ENCODE measurements around the gene SMCO3. TPM values are rescaled to one million over a fixed set of nuclear protein-coding genes. Genes with fewer than 3 reads are reported as not detected.

The SMCO3 gene
- polyA plus RNA-seq, 2 donors: 0.01 to 0.04 TPM

GRCh38 chr12:14781563-14781962 is 32.4 kb downstream of the SMCO3 start:
- no peaks in the 10 kb centered on the region for H3K9me3 ChIP-seq (ENCODE audit: control insufficient read depth in 2 of 2, insufficient read depth in 1 of 2, low read depth in 1 of 2, low read length in 1 of 2)
- H3K4me3 ChIP-seq (ENCODE audit: low read depth in 1 of 2, low read length in 2 of 2): no peak overlapping the region
- 68 to 75% methylated on average over 2 of the region's 2 CpGs for WGBS, 2 donors
- H3K4me1 ChIP-seq (ENCODE audit: control insufficient read depth in 2 of 2, insufficient read depth in 2 of 2, low read length in 1 of 2): no peaks in the 10 kb centered on the region
- H3K27ac ChIP-seq (ENCODE audit: low read depth in 2 of 2, low read length in 1 of 2): no peak overlapping the region
- no peaks in the 10 kb centered on the region for H3K27me3 ChIP-seq (ENCODE audit: control insufficient read depth in 1 of 2, insufficient read depth in 2 of 2, low read length in 2 of 2)
- peaks cover 0 to 2% of the 10 kb centered on the region in 2 donors for H3K36me3 ChIP-seq (ENCODE audit: control insufficient read depth in 2 of 2, insufficient read depth in 2 of 2, low read length in 1 of 2)

GRCh38 chr12:14780859-14781258 is 33.1 kb downstream of the SMCO3 start:
- Histone ChIP-seq H3K4me3 (ENCODE audit: low read depth in 1 of 2, low read length in 2 of 2) (no peak overlapping the region), H3K27ac (ENCODE audit: low read depth in 2 of 2, low read length in 1 of 2) (no peak overlapping the region), H3K9me3 (ENCODE audit: control insufficient read depth in 2 of 2, insufficient read depth in 1 of 2, low read depth in 1 of 2, low read length in 1 of 2) (no peaks in the 10 kb centered on the region), H3K4me1 (ENCODE audit: control insufficient read depth in 2 of 2, insufficient read depth in 2 of 2, low read length in 1 of 2) (no peaks in the 10 kb centered on the region), H3K27me3 (ENCODE audit: control insufficient read depth in 1 of 2, insufficient read depth in 2 of 2, low read length in 2 of 2) (no peaks in the 10 kb centered on the region), H3K36me3 (ENCODE audit: control insufficient read depth in 2 of 2, insufficient read depth in 2 of 2, low read length in 1 of 2) (peaks cover 0 to 2% of the 10 kb centered on the region in 2 donors)
- WGBS, 2 donors: 82% methylated on average over 3 of the region's 3 CpGs

DNA sequence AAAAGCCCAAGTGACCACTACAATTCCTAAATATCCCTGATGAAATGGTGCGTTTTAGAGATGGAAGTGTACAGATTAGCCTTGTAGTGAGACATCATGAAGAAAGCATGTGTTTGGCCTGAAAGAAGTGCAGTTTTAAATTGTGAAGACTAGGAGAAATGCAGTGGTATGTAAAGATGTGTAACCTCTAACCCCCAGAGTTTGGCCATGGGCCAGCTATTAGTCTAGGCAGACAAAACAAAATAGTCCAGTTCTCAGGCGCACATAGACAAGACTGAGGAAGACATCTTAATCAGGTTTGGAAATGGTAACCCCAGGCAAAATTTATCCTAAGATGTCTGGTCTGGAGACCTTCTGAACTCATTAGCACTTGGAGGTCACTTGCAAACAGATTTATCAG is 34.1 kb downstream of the SMCO3 start:
- Histone ChIP-seq H3K27ac (ENCODE audit: low read depth in 2 of 2, low read length in 1 of 2) (no peak overlapping the region), H3K4me1 (ENCODE audit: control insufficient read depth in 2 of 2, insufficient read depth in 2 of 2, low read length in 1 of 2) (no peaks in the 10 kb centered on the region), H3K27me3 (ENCODE audit: control insufficient read depth in 1 of 2, insufficient read depth in 2 of 2, low read length in 2 of 2) (no peaks in the 10 kb centered on the region), H3K9me3 (ENCODE audit: control insufficient read depth in 2 of 2, insufficient read depth in 1 of 2, low read depth in 1 of 2, low read length in 1 of 2) (no peaks in the 10 kb centered on the region), H3K4me3 (ENCODE audit: low read depth in 1 of 2, low read length in 2 of 2) (no peak overlapping the region), H3K36me3 (ENCODE audit: control insufficient read depth in 2 of 2, insufficient read depth in 2 of 2, low read length in 1 of 2) (peaks cover 0 to 2% of the 10 kb centered on the region in 2 donors)
- WGBS, 2 donors: 93 to 96% methylated on average over 2 of the region's 2 CpGs

DNA sequence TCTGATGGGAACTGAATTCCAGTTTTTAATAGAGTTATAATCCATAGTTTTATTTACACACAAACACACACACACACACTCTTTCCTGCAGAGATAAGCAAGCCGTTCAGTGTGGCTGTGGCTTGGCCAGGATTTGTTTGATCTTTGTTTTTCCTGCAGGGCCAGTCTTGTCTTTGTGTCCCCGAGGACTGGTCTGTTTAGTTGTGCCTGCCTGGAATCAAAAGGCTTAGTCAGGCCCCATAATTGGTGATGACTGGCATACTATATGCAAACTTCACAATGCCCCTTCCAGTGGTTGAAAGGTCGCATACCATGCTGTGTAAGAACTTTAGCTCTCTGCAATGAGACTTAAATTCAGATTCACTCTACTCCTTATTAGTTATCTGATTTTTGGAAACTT is 36.7 kb downstream of the SMCO3 start:
- Histone ChIP-seq H3K9me3 (ENCODE audit: control insufficient read depth in 2 of 2, insufficient read depth in 1 of 2, low read depth in 1 of 2, low read length in 1 of 2) (no peaks in the 10 kb centered on the region), H3K4me1 (ENCODE audit: control insufficient read depth in 2 of 2, insufficient read depth in 2 of 2, low read length in 1 of 2) (no peaks in the 10 kb centered on the region), H3K27me3 (ENCODE audit: control insufficient read depth in 1 of 2, insufficient read depth in 2 of 2, low read length in 2 of 2) (no peaks in the 10 kb centered on the region), H3K4me3 (ENCODE audit: low read depth in 1 of 2, low read length in 2 of 2) (no peak overlapping the region), H3K36me3 (ENCODE audit: control insufficient read depth in 2 of 2, insufficient read depth in 2 of 2, low read length in 1 of 2) (no peaks in the 10 kb centered on the region), H3K27ac (ENCODE audit: low read depth in 2 of 2, low read length in 1 of 2) (no peak overlapping the region)
- WGBS, 2 donors: 39 to 41% methylated on average over 3 of the region's 3 CpGs

DNA sequence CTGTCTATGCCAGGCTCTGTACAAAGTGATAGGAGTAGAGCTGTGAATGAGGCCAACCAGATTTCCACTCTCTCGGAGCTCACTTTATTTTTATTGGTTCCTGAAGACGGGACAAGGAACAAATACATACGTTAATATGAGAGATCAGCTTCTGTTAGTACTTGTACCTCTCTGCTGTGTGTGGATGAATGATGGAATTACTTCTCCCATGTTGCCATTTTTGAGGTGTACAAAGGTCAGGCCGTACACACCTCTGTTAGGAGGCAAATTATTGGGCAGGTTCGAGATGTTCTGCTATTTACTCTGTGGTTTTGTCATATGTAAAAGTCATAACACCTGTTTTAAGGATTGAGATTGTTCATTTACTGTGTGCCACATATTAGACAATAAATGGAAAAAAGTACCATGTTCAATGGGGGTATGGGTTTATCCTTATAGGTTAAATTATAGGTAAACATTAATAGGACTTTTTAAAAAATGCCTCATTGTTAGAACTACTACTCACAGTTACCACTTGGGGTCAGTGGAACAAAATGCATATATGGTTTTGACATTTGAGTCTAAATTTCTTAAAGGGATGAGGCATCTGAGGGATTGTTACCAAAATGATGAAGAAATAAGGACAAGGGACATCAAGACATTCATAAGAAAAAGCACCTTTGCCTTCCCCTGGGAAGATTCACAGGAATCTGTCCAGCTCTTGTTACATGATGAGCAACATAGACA is 37.6 kb downstream of the SMCO3 start:
- no peaks in the 10 kb centered on the region for H3K27me3 ChIP-seq (ENCODE audit: control insufficient read depth in 1 of 2, insufficient read depth in 2 of 2, low read length in 2 of 2)
- peak overlapping the region in 1 of 2 donors; percentile 87 for H3K4me3 ChIP-seq (ENCODE audit: low read depth in 1 of 2, low read length in 2 of 2)
- no peaks in the 10 kb centered on the region for H3K36me3 ChIP-seq (ENCODE audit: control insufficient read depth in 2 of 2, insufficient read depth in 2 of 2, low read length in 1 of 2)
- no peaks in the 10 kb centered on the region for H3K4me1 ChIP-seq (ENCODE audit: control insufficient read depth in 2 of 2, insufficient read depth in 2 of 2, low read length in 1 of 2)
- WGBS, 2 donors: 59 to 85% methylated on average over 5 of the region's 5 CpGs
- H3K27ac ChIP-seq (ENCODE audit: low read depth in 2 of 2, low read length in 1 of 2): no peak overlapping the region
- no peaks in the 10 kb centered on the region for H3K9me3 ChIP-seq (ENCODE audit: control insufficient read depth in 2 of 2, insufficient read depth in 1 of 2, low read depth in 1 of 2, low read length in 1 of 2)

GRCh38 chr12:14775636-14775980 is 38.4 kb downstream of the SMCO3 start:
- Histone ChIP-seq H3K27ac (ENCODE audit: low read depth in 2 of 2, low read length in 1 of 2) (no peak overlapping the region), H3K4me3 (ENCODE audit: low read depth in 1 of 2, low read length in 2 of 2) (peak overlapping the region in 1 of 2 donors; percentile 87)
- 20 to 22% methylated on average over 1 of the region's 1 CpG for WGBS, 2 donors

GRCh38 chr12:14774906-14775635 is 38.9 kb downstream of the SMCO3 start:
- H3K4me1 ChIP-seq (ENCODE audit: control insufficient read depth in 2 of 2, insufficient read depth in 2 of 2, low read length in 1 of 2): no peaks in the 10 kb centered on the region
- H3K27me3 ChIP-seq (ENCODE audit: control insufficient read depth in 1 of 2, insufficient read depth in 2 of 2, low read length in 2 of 2): no peaks in the 10 kb centered on the region
- no peaks in the 10 kb centered on the region for H3K36me3 ChIP-seq (ENCODE audit: control insufficient read depth in 2 of 2, insufficient read depth in 2 of 2, low read length in 1 of 2)
- peak overlapping the region; percentile 96 to 97 for H3K27ac ChIP-seq (ENCODE audit: low read depth in 2 of 2, low read length in 1 of 2)
- no peaks in the 10 kb centered on the region for H3K9me3 ChIP-seq (ENCODE audit: control insufficient read depth in 2 of 2, insufficient read depth in 1 of 2, low read depth in 1 of 2, low read length in 1 of 2)
- H3K4me3 ChIP-seq (ENCODE audit: low read depth in 1 of 2, low read length in 2 of 2): peak overlapping the region; percentile 72 to 87
- WGBS, 2 donors: 3 to 5% methylated on average over 33 to 34 of the region's 34 CpGs

More at GRCh38 chr12:14775636-14775980, 38.4 kb downstream of the SMCO3 start:
- Histone ChIP-seq H3K27me3 (ENCODE audit: control insufficient read depth in 1 of 2, insufficient read depth in 2 of 2, low read length in 2 of 2) (no peaks in the 10 kb centered on the region), H3K4me1 (ENCODE audit: control insufficient read depth in 2 of 2, insufficient read depth in 2 of 2, low read length in 1 of 2) (no peaks in the 10 kb centered on the region), H3K36me3 (ENCODE audit: control insufficient read depth in 2 of 2, insufficient read depth in 2 of 2, low read length in 1 of 2) (no peaks in the 10 kb centered on the region), H3K9me3 (ENCODE audit: control insufficient read depth in 2 of 2, insufficient read depth in 1 of 2, low read depth in 1 of 2, low read length in 1 of 2) (no peaks in the 10 kb centered on the region)

DNA sequence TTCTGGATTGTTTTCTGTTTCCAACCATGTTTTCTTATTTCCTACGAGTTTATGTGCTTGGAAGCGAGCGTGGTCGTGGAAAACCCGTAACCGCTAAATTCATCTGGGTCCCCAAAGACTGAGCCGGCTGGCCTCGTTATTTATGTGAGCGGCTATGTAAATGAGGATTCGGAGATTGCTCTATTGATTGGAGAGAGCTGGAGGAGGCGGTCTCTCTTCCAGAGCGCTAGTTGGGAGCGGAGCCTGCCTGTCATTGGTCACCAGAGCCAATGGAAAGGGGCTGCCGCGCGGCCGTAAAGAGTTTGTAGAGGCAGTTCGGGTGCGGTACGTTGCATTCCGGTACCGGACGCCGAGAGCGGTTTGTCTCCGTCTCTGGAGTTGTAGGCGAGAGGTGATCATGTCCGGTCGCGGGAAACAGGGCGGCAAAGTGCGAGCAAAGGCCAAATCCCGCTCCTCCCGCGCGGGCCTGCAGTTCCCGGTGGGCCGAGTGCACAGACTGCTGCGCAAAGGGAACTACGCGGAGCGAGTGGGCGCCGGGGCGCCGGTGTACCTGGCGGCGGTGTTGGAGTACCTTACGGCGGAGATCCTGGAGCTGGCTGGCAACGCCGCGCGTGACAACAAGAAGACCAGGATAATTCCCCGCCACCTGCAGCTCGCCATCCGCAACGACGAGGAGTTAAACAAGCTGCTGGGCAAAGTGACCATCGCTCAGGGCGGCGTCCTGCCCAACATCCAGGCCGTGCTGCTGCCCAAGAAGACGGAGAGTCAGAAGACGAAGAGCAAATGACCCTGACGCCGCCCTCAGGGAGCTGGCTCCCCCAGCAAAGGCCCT is 39.7 kb downstream of the SMCO3 start:
- H3K4me1 ChIP-seq (ENCODE audit: control insufficient read depth in 2 of 2, insufficient read depth in 2 of 2, low read length in 1 of 2): no peaks in the 10 kb centered on the region
- H3K36me3 ChIP-seq (ENCODE audit: control insufficient read depth in 2 of 2, insufficient read depth in 2 of 2, low read length in 1 of 2): no peaks in the 10 kb centered on the region
- no peaks in the 10 kb centered on the region for H3K27me3 ChIP-seq (ENCODE audit: control insufficient read depth in 1 of 2, insufficient read depth in 2 of 2, low read length in 2 of 2)
- H3K27ac ChIP-seq (ENCODE audit: low read depth in 2 of 2, low read length in 1 of 2): peak overlapping the region; percentile 96 to 97
- peak overlapping the region; percentile 72 to 87 for H3K4me3 ChIP-seq (ENCODE audit: low read depth in 1 of 2, low read length in 2 of 2)
- H3K9me3 ChIP-seq (ENCODE audit: control insufficient read depth in 2 of 2, insufficient read depth in 1 of 2, low read depth in 1 of 2, low read length in 1 of 2): no peaks in the 10 kb centered on the region
- 1% methylated on average over 67 of the region's 67 CpGs for WGBS, 2 donors

- Histone ChIP-seq H3K4me1 (ENCODE audit: control insufficient read depth in 2 of 2, insufficient read depth in 2 of 2, low read length in 1 of 2) (no peaks in the 10 kb centered on the region), H3K9me3 (ENCODE audit: control insufficient read depth in 2 of 2, insufficient read depth in 1 of 2, low read depth in 1 of 2, low read length in 1 of 2) (no peaks in the 10 kb centered on the region), H3K4me3 (ENCODE audit: low read depth in 1 of 2, low read length in 2 of 2) (peak overlapping the region; percentile 72 to 87), H3K36me3 (ENCODE audit: control insufficient read depth in 2 of 2, insufficient read depth in 2 of 2, low read length in 1 of 2) (no peaks in the 10 kb centered on the region), H3K27ac (ENCODE audit: low read depth in 2 of 2, low read length in 1 of 2) (peak overlapping the region; percentile 96 to 97), H3K27me3 (ENCODE audit: control insufficient read depth in 1 of 2, insufficient read depth in 2 of 2, low read length in 2 of 2) (no peaks in the 10 kb centered on the region)
- WGBS, 2 donors: 18 to 22% methylated on average over 16 of the region's 16 CpGs
Measured at GRCh38 chr12:14773685-14774073, 40.3 kb downstream of the SMCO3 start.

Measured in esophagus (tissue), 2 donors.